ENCODE results near the gene PPP2R5C. TPM values are rescaled to one million over a fixed set of nuclear protein-coding genes. Genes with fewer than 3 reads are reported as not detected.

The PPP2R5C gene
- total and polyA plus RNA-seq, 9 of the 15 experiments (the other 6 are each of a cell fraction or from before 2014, with no cell fraction given) = 284 to 617 (median 395) TPM

DNA sequence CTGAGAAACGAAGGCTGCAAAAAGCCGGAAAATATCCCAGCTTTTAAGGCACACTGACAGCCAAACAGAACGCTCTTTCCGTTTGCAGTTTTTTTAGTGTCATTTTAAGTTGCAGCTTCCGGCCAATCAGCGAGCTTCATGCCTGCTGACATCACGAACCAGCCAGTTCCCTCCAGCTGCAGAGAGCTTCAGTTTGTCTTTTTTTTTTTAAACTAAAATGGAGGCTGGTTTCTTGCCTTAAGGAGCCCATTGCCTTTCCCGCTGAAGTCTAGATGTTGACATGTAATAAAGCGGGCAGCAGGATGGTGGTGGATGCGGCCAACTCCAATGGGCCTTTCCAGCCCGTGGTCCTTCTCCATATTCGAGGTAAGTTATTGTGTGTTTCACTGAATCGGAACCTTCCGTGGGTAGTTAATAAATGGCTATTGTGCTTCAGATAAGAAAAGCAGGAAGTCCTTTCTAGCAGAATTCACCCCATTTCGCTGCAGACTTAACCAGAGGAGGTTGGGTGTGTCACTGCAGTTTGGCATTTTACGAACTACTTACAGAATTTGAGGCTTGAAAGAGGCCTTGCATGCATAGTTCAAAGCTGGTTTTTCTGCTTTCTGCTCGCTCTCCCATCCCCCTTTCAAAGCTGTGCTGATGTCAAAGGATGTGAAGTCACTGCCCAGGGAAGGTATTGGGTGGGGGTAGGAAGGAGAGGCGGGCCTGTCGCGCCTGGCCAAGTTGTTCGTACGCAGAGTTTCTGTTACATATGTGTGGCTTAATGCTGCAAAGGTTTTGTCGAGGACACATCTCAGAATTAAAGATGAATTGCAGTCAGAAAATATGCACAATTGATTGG, 48.4 kb downstream of the PPP2R5C start (continued):
- TF ChIP-seq SMAD4 (CRISPR knock-in tag; conservative IDR thresholded peaks at IDR 0.05) (no peak), CC2D1A (IDR thresholded peaks at IDR 0.05) (no peak), ZNF140 (CRISPR knock-in tag; IDR thresholded peaks at IDR 0.05) (no peak), TARDBP (IDR thresholded peaks at IDR 0.05) (no peak), SOX6 (IDR thresholded peaks at IDR 0.05) (peak; percentile 63; the same call in 1 of the 2 replicates), NCOA6 (IDR thresholded peaks at IDR 0.05) (no peak), PHF8 (IDR thresholded peaks at IDR 0.05; ENCODE audit: borderline replicate concordance, low read length) (peak; percentile 61; the same call in 1 of the 2 replicates), ZNF23 (CRISPR knock-in tag; IDR thresholded peaks at IDR 0.05) (no peak)
- TF ChIP-seq, protein P1, sequence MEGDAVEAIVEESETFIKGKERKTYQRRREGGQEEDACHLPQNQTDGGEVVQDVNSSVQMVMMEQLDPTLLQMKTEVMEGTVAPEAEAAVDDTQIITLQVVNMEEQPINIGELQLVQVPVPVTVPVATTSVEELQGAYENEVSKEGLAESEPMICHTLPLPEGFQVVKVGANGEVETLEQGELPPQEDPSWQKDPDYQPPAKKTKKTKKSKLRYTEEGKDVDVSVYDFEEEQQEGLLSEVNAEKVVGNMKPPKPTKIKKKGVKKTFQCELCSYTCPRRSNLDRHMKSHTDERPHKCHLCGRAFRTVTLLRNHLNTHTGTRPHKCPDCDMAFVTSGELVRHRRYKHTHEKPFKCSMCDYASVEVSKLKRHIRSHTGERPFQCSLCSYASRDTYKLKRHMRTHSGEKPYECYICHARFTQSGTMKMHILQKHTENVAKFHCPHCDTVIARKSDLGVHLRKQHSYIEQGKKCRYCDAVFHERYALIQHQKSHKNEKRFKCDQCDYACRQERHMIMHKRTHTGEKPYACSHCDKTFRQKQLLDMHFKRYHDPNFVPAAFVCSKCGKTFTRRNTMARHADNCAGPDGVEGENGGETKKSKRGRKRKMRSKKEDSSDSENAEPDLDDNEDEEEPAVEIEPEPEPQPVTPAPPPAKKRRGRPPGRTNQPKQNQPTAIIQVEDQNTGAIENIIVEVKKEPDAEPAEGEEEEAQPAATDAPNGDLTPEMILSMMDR (IDR thresholded peaks at IDR 0.05 in 2 of 3, conservative IDR thresholded peaks at IDR 0.05 in 1 of 3; ENCODE audit: insufficient read depth in 2 of 3, low read depth in 1 of 3, low read length in 3 of 3) = no peak
